Endothelial cell (in vitro differentiated cells): ENCODE measurements around the gene GSE1. TPM values are rescaled to one million over a fixed set of nuclear protein-coding genes. Genes with fewer than 3 reads are reported as not detected.
A peak's percentile ranks its signal among the peaks of the same experiment; 100 is the strongest.

Experiments used
- DNase-seq: peaks from one replicate; pipeline ENCODE4 v3.0.0; 2021; ENCODE audit warnings: low spot score
- H3K27ac Mint-ChIP-seq: one replicate; pipeline ENCODE4 v1.8.0; 2021; ENCODE audit warnings: mixed read lengths, inconsistent platforms; ENCODE audit not compliant: unreplicated experiment
- H3K27me3 Mint-ChIP-seq: one replicate; pipeline ENCODE4 v1.8.0; 2021; ENCODE audit warnings: mild to moderate bottlenecking, moderate library complexity, mixed read lengths, inconsistent platforms; ENCODE audit not compliant: unreplicated experiment
- H3K36me3 Mint-ChIP-seq: one replicate; pipeline ENCODE4 v1.8.0; 2021; ENCODE audit warnings: mild to moderate bottlenecking, low read depth, mixed read lengths, inconsistent platforms; ENCODE audit not compliant: unreplicated experiment
- H3K4me1 Mint-ChIP-seq: one replicate; pipeline ENCODE4 v1.8.0; 2021; ENCODE audit warnings: mild to moderate bottlenecking, mixed read lengths, inconsistent platforms; ENCODE audit not compliant: unreplicated experiment
- H3K4me3 Mint-ChIP-seq: one replicate; pipeline ENCODE4 v1.8.0; 2021; ENCODE audit warnings: mild to moderate bottlenecking, mixed read lengths, inconsistent platforms; ENCODE audit not compliant: unreplicated experiment
- H3K9me3 Mint-ChIP-seq: one replicate; pipeline ENCODE4 v1.8.0; 2021; ENCODE audit warnings: mixed read lengths, inconsistent platforms; ENCODE audit not compliant: unreplicated experiment
- CTCF ChIP-seq: fragments of 200-600 bp; sonication (generic); IDR thresholded peaks from one replicate; pipeline ENCODE4 v1.5.0; 2021; ENCODE audit warnings: antibody characterized with exemption; ENCODE audit not compliant: unreplicated experiment
- total RNA-seq: library from RNA; stranded (reverse); fragmentation: NEBNext Ultra II Directional; extraction: Animal tissue kit (Norgen Biotek cat#: 25700); gene quantifications from one replicate; pipeline ENCODE4 v1.2.1, GENCODE V29; 2021; ENCODE audit not compliant: unreplicated experiment

Gene GSE1
- total RNA-seq, 1 donor from 2014 or later: 23.9 TPM

DNA sequence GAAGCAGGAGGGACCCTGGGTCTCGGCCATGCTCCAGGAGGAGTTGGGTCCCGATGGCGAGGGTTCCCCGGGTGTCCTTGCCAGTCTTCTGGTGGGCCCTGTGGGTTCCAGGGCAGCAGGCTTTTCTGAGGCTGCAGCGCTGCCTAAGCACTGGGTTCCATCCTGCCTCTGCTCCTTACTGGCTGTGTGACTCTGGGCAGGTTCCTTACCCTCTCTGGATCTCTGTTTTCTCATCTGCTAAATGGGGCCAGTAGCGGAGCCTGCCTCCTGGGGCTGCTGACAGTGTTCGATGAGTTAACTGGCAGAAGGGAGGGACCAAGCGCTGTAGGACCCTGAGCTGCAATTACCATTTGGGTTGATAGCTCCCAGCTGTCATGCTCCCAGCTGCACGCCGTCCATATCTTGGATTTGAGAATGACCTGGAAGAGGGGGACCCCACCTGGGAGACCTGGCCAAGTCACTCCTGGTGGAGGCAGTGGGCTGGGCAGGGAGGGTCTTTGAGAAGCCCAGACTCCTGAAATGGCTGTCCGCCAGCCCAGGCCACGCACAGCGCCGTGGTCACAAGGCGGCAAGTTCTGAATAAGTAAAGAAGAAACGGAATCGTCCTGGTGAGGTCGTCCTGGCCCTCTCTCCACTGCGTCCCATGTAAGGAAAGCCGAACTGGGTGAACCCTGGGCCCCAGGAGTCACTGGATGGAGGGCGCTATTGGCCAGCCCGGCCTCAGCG, 47.2 kb upstream of the GSE1 start:
- peaks cover 39% of the 10 kb centered on the region for H3K4me1 Mint-ChIP-seq
- peaks cover 12% of the 10 kb centered on the region for H3K27me3 Mint-ChIP-seq
- no peaks in the 10 kb centered on the region for H3K9me3 Mint-ChIP-seq
- H3K36me3 Mint-ChIP-seq: no peaks in the 10 kb centered on the region
- TF ChIP-seq CTCF: no peak
- H3K27ac Mint-ChIP-seq: peak overlapping the region; percentile 48
- no peak for DNase-seq
- H3K4me3 Mint-ChIP-seq: no peak overlapping the region

DNA sequence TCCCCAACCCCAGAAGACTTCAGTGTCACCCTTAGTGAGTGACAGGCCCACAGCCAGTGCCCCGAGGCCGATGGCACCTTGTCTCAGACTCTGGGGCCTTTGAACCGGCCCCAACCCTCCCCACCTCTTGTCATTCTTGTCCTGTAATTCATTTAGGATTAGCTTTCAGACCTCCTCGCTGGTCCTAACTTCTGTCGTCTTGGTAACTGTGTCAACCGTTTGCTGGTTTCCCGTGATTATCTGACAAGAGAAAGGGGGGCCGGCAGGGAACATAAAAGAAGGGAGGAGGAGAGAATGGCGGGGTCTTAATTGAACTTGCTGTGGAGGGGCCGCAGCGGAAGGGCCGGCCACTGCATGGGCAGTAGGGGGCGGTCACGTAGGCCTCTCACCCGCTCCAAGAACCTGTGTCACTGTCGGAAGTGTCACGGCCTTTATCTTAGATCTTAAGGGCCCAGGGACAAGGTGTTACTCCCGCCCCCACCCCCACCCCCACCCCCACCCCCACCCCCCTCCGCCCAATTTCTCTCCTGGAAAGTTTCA, 46.5 kb upstream of the GSE1 start:
- peaks cover 46% of the 10 kb centered on the region for H3K4me1 Mint-ChIP-seq
- no peaks in the 10 kb centered on the region for H3K36me3 Mint-ChIP-seq
- no peak for TF ChIP-seq CTCF
- DNase-seq: no peak
- H3K9me3 Mint-ChIP-seq: no peaks in the 10 kb centered on the region
- H3K27me3 Mint-ChIP-seq: peaks cover 13% of the 10 kb centered on the region
- H3K27ac Mint-ChIP-seq: peak overlapping the region; percentile 89
- no peak overlapping the region for H3K4me3 Mint-ChIP-seq

DNA sequence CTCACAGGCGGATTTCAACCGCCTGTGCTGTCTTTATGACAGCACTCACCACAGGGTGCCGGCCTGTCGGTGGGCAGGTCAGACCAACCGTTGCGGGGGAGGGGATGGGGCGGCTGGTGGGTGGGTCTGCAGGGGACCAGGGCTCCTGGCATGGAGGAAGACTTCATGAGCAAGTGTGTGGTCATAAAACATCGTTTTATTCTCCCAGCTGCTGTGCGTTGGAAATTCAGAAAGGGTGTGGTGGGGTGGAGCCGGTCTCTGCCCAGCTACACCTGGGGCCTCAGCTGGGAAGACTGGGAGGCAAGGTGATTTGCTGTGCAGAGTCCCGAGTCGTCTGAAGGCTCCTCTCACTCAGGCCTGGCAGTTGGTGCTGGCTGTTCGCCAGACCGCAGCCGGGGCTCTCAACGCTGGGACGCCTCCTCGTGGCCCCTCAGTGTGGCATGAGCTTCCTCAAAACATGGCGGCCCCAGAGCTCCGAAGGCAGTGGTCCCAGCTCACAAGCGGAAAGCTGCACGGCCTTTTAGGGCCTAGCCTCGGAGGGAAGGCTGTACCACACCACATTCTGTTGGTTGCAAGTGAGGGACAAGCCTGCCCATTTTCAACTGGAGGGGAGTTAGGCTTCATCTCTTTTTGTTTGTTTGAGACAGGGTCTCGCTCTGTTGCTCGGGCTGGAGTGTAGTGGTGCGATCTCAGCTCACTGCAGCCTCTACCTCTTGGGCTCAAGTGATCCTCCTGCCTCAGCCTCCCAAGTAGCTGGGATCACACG, 45.8 kb upstream of the GSE1 start:
- Mint-ChIP-seq H3K27ac (no peak overlapping the region), H3K36me3 (no peaks in the 10 kb centered on the region), H3K4me3 (no peak overlapping the region), H3K4me1 (peaks cover 51% of the 10 kb centered on the region), H3K27me3 (peaks cover 12% of the 10 kb centered on the region), H3K9me3 (peaks cover 3% of the 10 kb centered on the region)
- no peak for DNase-seq
- TF ChIP-seq CTCF: no peak

- peaks cover 11% of the 10 kb centered on the region for H3K27me3 Mint-ChIP-seq
- peaks cover 3% of the 10 kb centered on the region for H3K9me3 Mint-ChIP-seq
- no peak overlapping the region for H3K27ac Mint-ChIP-seq
- peaks cover 47% of the 10 kb centered on the region for H3K4me1 Mint-ChIP-seq
- no peak for TF ChIP-seq CTCF
- no peaks in the 10 kb centered on the region for H3K36me3 Mint-ChIP-seq
- H3K4me3 Mint-ChIP-seq: no peak overlapping the region
- DNase-seq: no peak
These were observed 45.2 kb upstream of the GSE1 start for GRCh38 chr16:85567935-85568334.

- no peak for TF ChIP-seq CTCF
- Mint-ChIP-seq H3K4me3 (no peak overlapping the region), H3K4me1 (peaks cover 48% of the 10 kb centered on the region), H3K36me3 (no peaks in the 10 kb centered on the region), H3K9me3 (peaks cover 3% of the 10 kb centered on the region), H3K27me3 (peaks cover 15% of the 10 kb centered on the region), H3K27ac (no peak overlapping the region)
- no peak for DNase-seq
These were observed 44.6 kb upstream of the GSE1 start for GRCh38 chr16:85568519-85568918.
